PFSK-1 (cell line): ENCODE results near the gene ATL1.

Experiments used
- REST ChIP-seq, 2 experiments: IDR thresholded peaks; 2 replicates each; pipeline versions ENCODE4 v1.6.1 to v1.8.0; 2011 to 2012; ENCODE audit warnings: low read depth in 2 of 2, low read length in 2 of 2, control low read depth in 1 of 2, inconsistent platforms in 1 of 2, mild to moderate bottlenecking in 1 of 2, moderate library complexity in 1 of 2; ENCODE audit not compliant: insufficient read depth in 1 of 2
- TAF1 ChIP-seq: IDR thresholded peaks from 2 replicates; pipeline ENCODE4 v1.6.1; 2012; ENCODE audit warnings: low read length, control low read depth, borderline replicate concordance; ENCODE audit not compliant: insufficient read depth

- TF ChIP-seq REST (IDR thresholded peaks at IDR 0.05; ENCODE audit: insufficient read depth in 1 of 2, low read depth in 2 of 2, low read length in 2 of 2) (no peak), TAF1 (no peak)
Measured at GRCh38 chr14:50607761-50608160, 47.8 kb downstream of the ATL1 start.
